ENCODE data around the gene GSTO1.

GRCh38 chr10:104316321-104317099 lies 61.8 kb downstream of the GSTO1 start:
- no peak for TF ChIP-seq CTCF (IDR thresholded peaks at IDR 0.05; ENCODE audit: insufficient read depth, low read depth, low read length)
- no peak for TF ChIP-seq EZH2 (IDR thresholded peaks at IDR 0.05; ENCODE audit: insufficient read depth, low read length)

Data from astrocyte (in vitro differentiated cells and primary cell).